OCI-LY1 (cell line): Measurements from ENCODE around the gene MAP2K7.

ENCODE experiments used
- H2AFZ ChIP-seq: fragments of 200-600 bp; sonication (generic), shearing (Covaris generic); 2 replicates; pipeline ENCODE4 v1.6.0; 2014; ENCODE audit warnings: antibody characterized with exemption, mild to moderate bottlenecking, low read length
- H3F3A ChIP-seq: fragments of 200-600 bp; sonication (generic), shearing (Covaris generic); 2 replicates; pipeline ENCODE4 v1.6.0; 2014; ENCODE audit warnings: mild to moderate bottlenecking, antibody characterized with exemption, low read length, moderate library complexity; ENCODE audit not compliant: insufficient read depth
- H3K27ac ChIP-seq: fragments of 200-600 bp; sonication (generic); 2 replicates; pipeline ENCODE4 v1.5.1; 2014; ENCODE audit warnings: low read length, mixed run types, mild to moderate bottlenecking, low read depth; ENCODE audit not compliant: poor library complexity, severe bottlenecking
- H3K27me3 ChIP-seq: fragments of 200-600 bp; sonication (generic); 2 replicates; pipeline ENCODE4 v1.6.0; 2014; ENCODE audit warnings: antibody characterized with exemption, mild to moderate bottlenecking, low read length, moderate library complexity; ENCODE audit not compliant: insufficient read depth
- H3K36me3 ChIP-seq: fragments of 200-600 bp; sonication (generic); 2 replicates; pipeline ENCODE4 v1.6.1; 2014; ENCODE audit warnings: mild to moderate bottlenecking, antibody characterized with exemption, low read length, moderate library complexity, mixed read lengths; ENCODE audit not compliant: insufficient read depth
- H3K4me1 ChIP-seq: fragments of 200-600 bp; sonication (generic); 2 replicates; pipeline ENCODE4 v1.5.1; 2014; ENCODE audit warnings: mild to moderate bottlenecking, low read length, moderate library complexity; ENCODE audit not compliant: insufficient read depth, severe bottlenecking
- H3K4me2 ChIP-seq: fragments of 200-600 bp; sonication (generic), shearing (Covaris generic); 2 replicates; pipeline ENCODE4 v1.6.1; 2014; ENCODE audit warnings: low read length
- H3K4me3 ChIP-seq: fragments of 200-600 bp; sonication (generic); 2 replicates; pipeline ENCODE4 v1.5.1; 2014; ENCODE audit warnings: low read length, low read depth, mild to moderate bottlenecking, mixed read lengths; ENCODE audit not compliant: poor library complexity, severe bottlenecking
- H3K79me2 ChIP-seq: fragments of 200-600 bp; shearing (Covaris generic); 2 replicates; pipeline ENCODE4 v1.6.1; 2016; ENCODE audit warnings: mixed run types, low read length, mixed read lengths; ENCODE audit not compliant: insufficient read depth
- H3K9ac ChIP-seq: fragments of 200-600 bp; sonication (generic), shearing (Covaris generic); 2 replicates; pipeline ENCODE4 v1.6.1; 2014; ENCODE audit warnings: mild to moderate bottlenecking, low read length, mixed read lengths
- H3K9me2 ChIP-seq: fragments of 200-600 bp; sonication (generic), shearing (Covaris generic); 2 replicates; pipeline ENCODE4 v1.6.1; 2014; ENCODE audit warnings: low read depth, mild to moderate bottlenecking, low read length, mixed read lengths
- H3K9me3 ChIP-seq: fragments of 200-600 bp; shearing (Covaris generic); 2 replicates; pipeline ENCODE4 v1.6.1; 2014; ENCODE audit warnings: low read length, mixed read lengths
- H4K20me1 ChIP-seq: fragments of 200-600 bp; sonication (generic), shearing (Covaris generic); 2 replicates; pipeline ENCODE4 v1.6.0; 2016; ENCODE audit warnings: mild to moderate bottlenecking, low read length; ENCODE audit not compliant: insufficient read depth
- CTCF ChIP-seq: fragments of 200-600 bp; sonication (generic), shearing (Covaris generic); IDR thresholded peaks from 2 replicates; pipeline ENCODE4 v1.5.1; 2017; ENCODE audit warnings: mild to moderate bottlenecking, antibody characterized with exemption, low read length, moderate library complexity, mixed read lengths
- EZH2 ChIP-seq: fragments of 200-600 bp; sonication (generic), shearing (Covaris generic); IDR thresholded peaks from 2 replicates; pipeline ENCODE4 v1.8.0; 2017; ENCODE audit warnings: borderline replicate concordance, mixed run types, mild to moderate bottlenecking, antibody characterized with exemption, low read length, moderate library complexity, mixed read lengths

The MAP2K7 gene

GRCh38 chr19:7864690-7865074, 39.0 kb upstream of the MAP2K7 start:
- Histone ChIP-seq H4K20me1 (no peaks in the 10 kb centered on the region), H3K36me3 (no peaks in the 10 kb centered on the region), H3F3A (no peaks in the 10 kb centered on the region), H3K9ac (no peak overlapping the region), H2AFZ (no peak overlapping the region), H3K79me2 (no peaks in the 10 kb centered on the region), H3K27ac (no peak overlapping the region), H3K4me2 (no peak overlapping the region), H3K9me2 (no peaks in the 10 kb centered on the region), H3K27me3 (no peaks in the 10 kb centered on the region; the same call in 1 of the 2 replicates), H3K4me1 (peaks cover 15% of the 10 kb centered on the region), H3K4me3 (no peak overlapping the region), H3K9me3 (no peaks in the 10 kb centered on the region)
- TF ChIP-seq CTCF: no peak

- Histone ChIP-seq H3K9me3 (no peaks in the 10 kb centered on the region), H3K4me3 (no peak overlapping the region), H3K9ac (no peak overlapping the region), H3K4me2 (no peak overlapping the region), H3K9me2 (no peaks in the 10 kb centered on the region), H4K20me1 (no peaks in the 10 kb centered on the region), H3K27me3 (no peaks in the 10 kb centered on the region), H2AFZ (no peak overlapping the region), H3K36me3 (no peaks in the 10 kb centered on the region), H3F3A (no peaks in the 10 kb centered on the region), H3K4me1 (peaks cover 18% of the 10 kb centered on the region), H3K79me2 (no peaks in the 10 kb centered on the region), H3K27ac (no peak overlapping the region)
- no peak for TF ChIP-seq EZH2
- no peak for TF ChIP-seq CTCF
Observed at GRCh38 chr19:7865262-7865911, 38.3 kb upstream of the MAP2K7 start.

- Histone ChIP-seq H2AFZ (no peak overlapping the region), H3K9ac (no peak overlapping the region), H3K27ac (no peak overlapping the region), H3K9me2 (no peaks in the 10 kb centered on the region), H3K4me3 (no peak overlapping the region), H4K20me1 (no peaks in the 10 kb centered on the region), H3K79me2 (no peaks in the 10 kb centered on the region), H3K27me3 (no peaks in the 10 kb centered on the region), H3F3A (0 out of 2 replicates have a peak, but pooled peaks cover 3% of the 10 kb centered on the region), H3K9me3 (no peaks in the 10 kb centered on the region), H3K4me2 (no peak overlapping the region), H3K36me3 (no peaks in the 10 kb centered on the region), H3K4me1 (peaks cover 18% of the 10 kb centered on the region)
- no peak for TF ChIP-seq CTCF
- no peak for TF ChIP-seq EZH2
Observed at GRCh38 chr19:7866399-7867091, 37.1 kb upstream of the MAP2K7 start.
